Measurements from ENCODE around the gene GPSM3. TPM values are rescaled to one million over a fixed set of nuclear protein-coding genes. Genes with fewer than 3 reads are reported as not detected.

GPSM3 gene
- total and polyA plus RNA-seq, 2 experiments from 2014 or later, result 4.7 to 5.9 TPM

- TF ChIP-seq CTCF (conservative IDR thresholded peaks at IDR 0.05; ENCODE audit: low read depth in 2 of 2) (no peak), JUNB (IDR thresholded peaks at IDR 0.05; ENCODE audit: unreplicated experiment) (no peak), STAT1 (IDR thresholded peaks at IDR 0.05; ENCODE audit: unreplicated experiment) (no peak)
- TF ChIP-seq, protein P1, sequence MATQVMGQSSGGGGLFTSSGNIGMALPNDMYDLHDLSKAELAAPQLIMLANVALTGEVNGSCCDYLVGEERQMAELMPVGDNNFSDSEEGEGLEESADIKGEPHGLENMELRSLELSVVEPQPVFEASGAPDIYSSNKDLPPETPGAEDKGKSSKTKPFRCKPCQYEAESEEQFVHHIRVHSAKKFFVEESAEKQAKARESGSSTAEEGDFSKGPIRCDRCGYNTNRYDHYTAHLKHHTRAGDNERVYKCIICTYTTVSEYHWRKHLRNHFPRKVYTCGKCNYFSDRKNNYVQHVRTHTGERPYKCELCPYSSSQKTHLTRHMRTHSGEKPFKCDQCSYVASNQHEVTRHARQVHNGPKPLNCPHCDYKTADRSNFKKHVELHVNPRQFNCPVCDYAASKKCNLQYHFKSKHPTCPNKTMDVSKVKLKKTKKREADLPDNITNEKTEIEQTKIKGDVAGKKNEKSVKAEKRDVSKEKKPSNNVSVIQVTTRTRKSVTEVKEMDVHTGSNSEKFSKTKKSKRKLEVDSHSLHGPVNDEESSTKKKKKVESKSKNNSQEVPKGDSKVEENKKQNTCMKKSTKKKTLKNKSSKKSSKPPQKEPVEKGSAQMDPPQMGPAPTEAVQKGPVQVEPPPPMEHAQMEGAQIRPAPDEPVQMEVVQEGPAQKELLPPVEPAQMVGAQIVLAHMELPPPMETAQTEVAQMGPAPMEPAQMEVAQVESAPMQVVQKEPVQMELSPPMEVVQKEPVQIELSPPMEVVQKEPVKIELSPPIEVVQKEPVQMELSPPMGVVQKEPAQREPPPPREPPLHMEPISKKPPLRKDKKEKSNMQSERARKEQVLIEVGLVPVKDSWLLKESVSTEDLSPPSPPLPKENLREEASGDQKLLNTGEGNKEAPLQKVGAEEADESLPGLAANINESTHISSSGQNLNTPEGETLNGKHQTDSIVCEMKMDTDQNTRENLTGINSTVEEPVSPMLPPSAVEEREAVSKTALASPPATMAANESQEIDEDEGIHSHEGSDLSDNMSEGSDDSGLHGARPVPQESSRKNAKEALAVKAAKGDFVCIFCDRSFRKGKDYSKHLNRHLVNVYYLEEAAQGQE (IDR thresholded peaks at IDR 0.05; ENCODE audit: unreplicated experiment), result no peak
These were observed 23.2 kb upstream of the GPSM3 start (continued) for GRCh38 chr6:32215617-32216016.

GRCh38 chr6:32214126-32214525, 21.7 kb upstream of the GPSM3 start:
- Histone ChIP-seq H3F3A (replicated peaks; ENCODE audit: low read depth) (no peaks in the 10 kb centered on the region), H3K4me1 (ENCODE audit: insufficient read depth) (no peaks in the 10 kb centered on the region), H3K36me3 (ENCODE audit: insufficient read depth) (no peaks in the 10 kb centered on the region), H3K79me2 (replicated peaks; ENCODE audit: insufficient read depth) (no peaks in the 10 kb centered on the region), H2AFZ (no peak overlapping the region), H3K9me2 (ENCODE audit: insufficient read depth) (0 out of 2 replicates have a peak, but pooled peaks cover 3% of the 10 kb centered on the region), H3K27ac (ENCODE audit: low read depth) (no peak overlapping the region), H4K20me1 (replicated peaks; ENCODE audit: insufficient read depth) (no peaks in the 10 kb centered on the region), H3K27me3 (ENCODE audit: insufficient read depth) (no peaks in the 10 kb centered on the region), H3K4me2 (no peak overlapping the region), H3K4me3 (no peak overlapping the region)
- DNase-seq (ENCODE audit: low spot score) (no peak), ATAC-seq (no peak)
- H3K27me3 Mint-ChIP-seq (ENCODE audit: insufficient read depth, low read depth, poor library complexity), result peaks cover 12% of the 10 kb centered on the region
- H3K4me3 Mint-ChIP-seq, result no peak overlapping the region
- no peaks in the 10 kb centered on the region for H3K4me1 Mint-ChIP-seq
- H3K27ac Mint-ChIP-seq, result no peak overlapping the region
- no peaks in the 10 kb centered on the region; the same call in 2 of the 3 replicates for H3K9me3 Mint-ChIP-seq
- no peaks in the 10 kb centered on the region for H3K36me3 Mint-ChIP-seq (ENCODE audit: low read depth)
- TF ChIP-seq CREB1 (CRISPR knock-in tag; IDR thresholded peaks at IDR 0.05; ENCODE audit: low read depth), result no peak
- TF ChIP-seq EZH2 (IDR thresholded peaks at IDR 0.05; ENCODE audit: low read depth, unreplicated experiment), result no peak
- no peak for TF ChIP-seq ZNF114 (CRISPR knock-in tag; IDR thresholded peaks at IDR 0.05)
- no peak for TF ChIP-seq ZNF462 (CRISPR knock-in tag; IDR thresholded peaks at IDR 0.05)
- no peak for TF ChIP-seq NANOG (IDR thresholded peaks at IDR 0.05; ENCODE audit: borderline replicate concordance)
- TF ChIP-seq, protein P2, sequence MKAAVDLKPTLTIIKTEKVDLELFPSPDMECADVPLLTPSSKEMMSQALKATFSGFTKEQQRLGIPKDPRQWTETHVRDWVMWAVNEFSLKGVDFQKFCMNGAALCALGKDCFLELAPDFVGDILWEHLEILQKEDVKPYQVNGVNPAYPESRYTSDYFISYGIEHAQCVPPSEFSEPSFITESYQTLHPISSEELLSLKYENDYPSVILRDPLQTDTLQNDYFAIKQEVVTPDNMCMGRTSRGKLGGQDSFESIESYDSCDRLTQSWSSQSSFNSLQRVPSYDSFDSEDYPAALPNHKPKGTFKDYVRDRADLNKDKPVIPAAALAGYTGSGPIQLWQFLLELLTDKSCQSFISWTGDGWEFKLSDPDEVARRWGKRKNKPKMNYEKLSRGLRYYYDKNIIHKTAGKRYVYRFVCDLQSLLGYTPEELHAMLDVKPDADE (IDR thresholded peaks at IDR 0.05), result no peak
- no peak for TF ChIP-seq ZNF331 (CRISPR knock-in tag; IDR thresholded peaks at IDR 0.05; ENCODE audit: low read depth)
- no peak for TF ChIP-seq JUNB (IDR thresholded peaks at IDR 0.05; ENCODE audit: unreplicated experiment)
- no peak for TF ChIP-seq EZH2phosphoT487 (IDR thresholded peaks at IDR 0.05; ENCODE audit: unreplicated experiment)
